Measurements from ENCODE around the gene ANKS1A. TPM values are rescaled to one million over a fixed set of nuclear protein-coding genes. Genes with fewer than 3 reads are reported as not detected.

The ANKS1A gene
- total RNA-seq, 1 experiment from 2014 or later: 26.5 TPM

GRCh38 chr6:34922177-34922663 is 33.2 kb downstream of the ANKS1A start:
- no peak overlapping the region for H3K4me3 Mint-ChIP-seq
- peaks cover 0 to 2% (median 0%) of the 10 kb centered on the region in 3 experiments; a peak in 1 of 7 replicates for H3K36me3 Mint-ChIP-seq (ENCODE audit: insufficient read depth in 1 of 3, low read depth in 3 of 3)
- H3K9ac ChIP-seq (ENCODE audit: extremely low read depth, insufficient read length, low read length): no peak overlapping the region
- no peaks in the 10 kb centered on the region for H3K79me2 ChIP-seq (ENCODE audit: insufficient read depth, low read length)
- H2AK5ac ChIP-seq (ENCODE audit: insufficient read length, low read length): no peak overlapping the region
- no peak overlapping the region for H3K4ac ChIP-seq (ENCODE audit: low read depth, low read length)
- no peaks in the 10 kb centered on the region for H3K9me3 Mint-ChIP-seq
- peaks cover 5% of the 10 kb centered on the region for H3K79me1 ChIP-seq (ENCODE audit: insufficient read depth, low read depth, low read length, poor library complexity, severe bottlenecking)
- no peak overlapping the region for H3K23ac ChIP-seq (ENCODE audit: insufficient read length, low read depth, low read length)
- H3K14ac ChIP-seq (ENCODE audit: insufficient read depth, low read length): no peak overlapping the region
- peaks cover 5% of the 10 kb centered on the region; the same call in 1 of the 2 replicates for H3K4me1 ChIP-seq (ENCODE audit: insufficient read depth, low read length)
- H2BK120ac ChIP-seq (ENCODE audit: low read depth, low read length, poor library complexity, severe bottlenecking): no peak overlapping the region
- no peak overlapping the region for H3K18ac ChIP-seq (ENCODE audit: insufficient read length, low read depth, low read length)
- peak overlapping the region in 1 of 3 experiments; percentile 56; a peak in 1 of 7 replicates for H3K27ac Mint-ChIP-seq
- H4K5ac ChIP-seq (ENCODE audit: insufficient read length, low read depth, low read length): no peak overlapping the region
- no peak overlapping the region for H3T11ph ChIP-seq (ENCODE audit: low read length)
- TF ChIP-seq CTCF (conservative IDR thresholded peaks at IDR 0.05): no peak
- H2BK20ac ChIP-seq (ENCODE audit: low read depth, low read length, poor library complexity, severe bottlenecking): no peak overlapping the region
- H3K27me3 ChIP-seq (ENCODE audit: insufficient read depth, low read length): no peaks in the 10 kb centered on the region
- H3K23me2 ChIP-seq (ENCODE audit: insufficient read length, low read depth, low read length, poor library complexity, severe bottlenecking): no peaks in the 10 kb centered on the region
- H2AFZ ChIP-seq (ENCODE audit: low read length): no peak overlapping the region
- peaks cover 30 to 34% of the 10 kb centered on the region in 2 experiments for H3K4me1 Mint-ChIP-seq
- WGBS (ENCODE audit: extremely low coverage, insufficient read length, low lambda C conversion rate): no CpG with 5 or more reads among the region's 3 CpGs
- H3K27ac ChIP-seq (ENCODE audit: insufficient read length, low read depth, low read length): no peak overlapping the region
- no peak overlapping the region for H2BK15ac ChIP-seq (ENCODE audit: low read depth, low read length)
- H3K56ac ChIP-seq (ENCODE audit: insufficient read length, low read depth, low read length): no peak overlapping the region
- no peak overlapping the region for H4K91ac ChIP-seq (ENCODE audit: insufficient read length, low read depth, low read length)
- H4K20me1 ChIP-seq (ENCODE audit: control insufficient read depth, insufficient read depth, insufficient read length): no peaks in the 10 kb centered on the region
- peak overlapping the region; percentile 58 for H4K8ac ChIP-seq (replicated peaks; ENCODE audit: insufficient read length, low read depth, low read length)
- no peak overlapping the region for H2BK5ac ChIP-seq (ENCODE audit: insufficient read length, low read length)
- no peak overlapping the region for H2BK12ac ChIP-seq (ENCODE audit: insufficient read length, low read depth, low read length)
- no peak overlapping the region for H3K4me2 ChIP-seq (ENCODE audit: insufficient read depth, insufficient read length, low read length)
- H3K9me3 ChIP-seq (ENCODE audit: control insufficient read depth, low read depth, low read length): no peaks in the 10 kb centered on the region
- DNase-seq: no peak
- H3K27me3 Mint-ChIP-seq (ENCODE audit: low read depth): peaks cover 4% of the 10 kb centered on the region

Measured in H9 (cell line).